BE2C (cell line): ENCODE data around the gene COL9A3.

Experiments used
- DNase-seq: peaks from one replicate; pipeline ENCODE4 v3.0.0-alpha.2; 2020
- H3K27me3 ChIP-seq: fragments of 250-450 bp; sonication (Bioruptor Pico); 2 replicates; pipeline ENCODE4 v1.5.1; 2020; ENCODE audit warnings: mild to moderate bottlenecking
- H3K36me3 ChIP-seq: fragments of 250-450 bp; sonication (Bioruptor Pico); 2 replicates; pipeline ENCODE4 v1.5.1; 2020; ENCODE audit warnings: mild to moderate bottlenecking
- H3K4me1 ChIP-seq: fragments of 250-450 bp; sonication (Bioruptor Pico); 2 replicates; pipeline ENCODE4 v1.5.1; 2020
- H3K4me3 ChIP-seq: 2 replicates; pipeline ENCODE4 v1.5.1; 2011; ENCODE audit warnings: low read depth, low read length
- H3K9me3 ChIP-seq: fragments of 250-450 bp; sonication (Bioruptor Pico); 2 replicates; pipeline ENCODE4 v1.5.1; 2020
- CTCF ChIP-seq: IDR thresholded peaks from 2 replicates; pipeline ENCODE4 v1.5.1; 2012; ENCODE audit warnings: mild to moderate bottlenecking, low read depth, low read length

COL9A3 gene

GRCh38 chr20:62797671-62798532, 18.9 kb upstream of the COL9A3 start:
- H3K27me3 ChIP-seq: no peaks in the 10 kb centered on the region
- H3K4me3 ChIP-seq: peak overlapping the region; percentile 47; the same call in 1 of the 2 replicates
- 0 out of 2 replicates have a peak, but pooled peaks cover 3% of the 10 kb centered on the region for H3K4me1 ChIP-seq
- H3K36me3 ChIP-seq: peaks cover 33% of the 10 kb centered on the region
- no peaks in the 10 kb centered on the region for H3K9me3 ChIP-seq
- DNase-seq: no peak
- no peak for TF ChIP-seq CTCF

DNA sequence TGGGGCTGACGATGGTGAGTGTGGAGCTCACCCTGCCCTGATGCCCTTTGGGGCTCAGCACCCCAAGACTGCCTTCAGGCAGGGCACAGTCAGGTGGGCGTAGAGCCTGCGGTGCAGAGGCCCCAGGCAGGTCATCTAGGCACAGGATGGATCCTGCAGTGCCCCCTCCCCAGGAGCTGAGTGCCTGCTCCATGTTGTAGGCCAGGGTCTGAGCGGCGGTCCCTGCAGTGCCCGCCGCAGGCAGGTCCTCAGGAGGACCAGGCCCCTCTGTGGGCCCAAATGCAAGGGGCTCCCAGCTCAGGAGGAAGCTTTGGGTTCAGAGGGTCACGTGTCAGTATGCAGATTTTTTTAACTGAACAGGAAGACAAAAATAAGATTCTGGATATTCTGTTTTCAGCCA, 17.8 kb upstream of the COL9A3 start:
- DNase-seq: no peak
- peaks cover 33% of the 10 kb centered on the region for H3K36me3 ChIP-seq

DNA sequence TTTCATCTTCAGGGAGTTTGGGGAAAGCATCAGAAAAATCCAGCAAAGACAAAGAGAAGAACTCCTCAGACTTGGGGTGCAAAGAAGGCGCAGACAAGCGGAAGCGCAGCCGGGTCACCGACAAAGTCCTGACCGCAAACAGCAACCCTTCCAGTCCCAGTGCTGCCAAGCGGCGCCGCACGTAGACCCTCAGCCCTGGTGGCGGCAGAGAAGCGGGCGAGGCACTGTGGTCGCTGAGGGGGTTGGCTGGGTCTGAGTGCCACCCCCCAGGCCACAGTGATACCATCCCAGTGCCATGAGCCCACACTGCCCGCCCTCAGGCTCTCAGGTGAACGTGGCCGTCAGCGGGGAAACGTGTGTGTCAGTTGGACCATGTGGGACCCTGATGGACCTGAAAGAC, 17.4 kb upstream of the COL9A3 start:
- no peak for DNase-seq
- Histone ChIP-seq H3K36me3 (peaks cover 33% of the 10 kb centered on the region), H3K4me3 (no peak overlapping the region), H3K4me1 (no peaks in the 10 kb centered on the region; the same call in 1 of the 2 replicates), H3K9me3 (no peaks in the 10 kb centered on the region), H3K27me3 (no peaks in the 10 kb centered on the region)
- TF ChIP-seq CTCF: no peak

More for the DNA sequence above, 17.8 kb upstream of the COL9A3 start:
- Histone ChIP-seq H3K4me1 (no peaks in the 10 kb centered on the region; the same call in 1 of the 2 replicates), H3K27me3 (no peaks in the 10 kb centered on the region), H3K4me3 (no peak overlapping the region), H3K9me3 (no peaks in the 10 kb centered on the region)
- no peak for TF ChIP-seq CTCF

GRCh38 chr20:62799873-62800272, 17.0 kb upstream of the COL9A3 start:
- Histone ChIP-seq H3K4me3 (no peak overlapping the region), H3K9me3 (no peaks in the 10 kb centered on the region), H3K36me3 (peaks cover 33% of the 10 kb centered on the region), H3K27me3 (no peaks in the 10 kb centered on the region), H3K4me1 (no peaks in the 10 kb centered on the region; the same call in 1 of the 2 replicates)
- no peak for TF ChIP-seq CTCF
- DNase-seq: no peak

DNA sequence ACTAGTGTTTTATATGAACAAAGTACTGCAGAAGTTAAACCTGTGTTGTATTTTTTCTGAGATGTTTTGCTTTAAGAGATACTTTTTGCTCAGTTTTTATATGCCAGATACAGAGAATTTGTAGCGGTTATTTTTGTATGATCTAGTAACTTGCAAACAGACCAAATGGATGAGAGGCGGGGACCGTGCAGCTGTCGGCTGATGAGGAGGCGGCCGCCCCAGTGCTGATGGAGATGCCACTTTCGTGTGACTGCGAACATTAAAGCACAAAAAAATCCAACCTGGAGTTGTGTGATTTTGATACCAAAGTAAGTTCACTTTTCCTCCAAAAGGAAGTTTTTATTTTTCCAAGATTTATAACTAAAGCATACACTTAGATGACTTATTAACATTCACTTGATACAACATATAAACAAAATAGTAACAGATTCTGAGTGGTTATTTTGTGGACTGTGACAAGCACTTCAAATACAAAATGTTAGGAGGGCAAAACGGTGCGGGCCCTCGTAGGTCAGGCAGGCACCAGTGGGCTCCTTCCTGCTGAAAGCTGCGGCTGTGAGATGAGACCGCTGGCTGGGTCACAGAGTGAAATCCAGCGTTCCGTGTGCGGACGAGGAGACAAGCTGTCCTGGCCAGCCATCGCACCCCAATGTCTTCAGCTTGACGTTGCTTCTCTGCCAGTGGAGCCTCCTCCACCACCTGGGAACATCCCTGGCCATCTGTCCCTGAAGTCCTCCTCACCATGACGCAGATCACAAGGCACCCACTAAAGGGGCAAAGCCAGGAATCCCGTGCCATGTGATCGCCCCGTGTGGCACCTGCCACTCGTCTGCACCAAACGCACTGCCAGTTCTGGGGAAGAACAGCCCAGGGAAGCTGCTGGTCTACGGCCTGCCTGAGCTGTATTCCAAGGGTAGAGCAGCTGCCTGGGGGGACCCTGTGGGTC, 16.3 kb upstream of the COL9A3 start:
- no peaks in the 10 kb centered on the region for H3K9me3 ChIP-seq
- DNase-seq: no peak
- H3K36me3 ChIP-seq: peaks cover 33% of the 10 kb centered on the region
- TF ChIP-seq CTCF: no peak
- H3K27me3 ChIP-seq: no peaks in the 10 kb centered on the region
- H3K4me3 ChIP-seq: no peak overlapping the region
- no peaks in the 10 kb centered on the region; the same call in 1 of the 2 replicates for H3K4me1 ChIP-seq
